KMS-11 (cell line): ENCODE data around the gene MEF2D.

Source experiments
- H2AFZ ChIP-seq: fragments of 200-600 bp; sonication (generic); 2 replicates; pipeline ENCODE4 v1.6.1; 2016; ENCODE audit warnings: antibody characterized with exemption, mixed run types, low read depth
- H3K27ac ChIP-seq: fragments of 200-600 bp; sonication (generic); 2 replicates; pipeline ENCODE4 v1.6.1; 2016; ENCODE audit warnings: mild to moderate bottlenecking, mixed run types
- H3K27me3 ChIP-seq: fragments of 200-600 bp; sonication (generic); 2 replicates; pipeline ENCODE4 v1.6.1; 2017; ENCODE audit warnings: mild to moderate bottlenecking, low read depth, mixed run types, moderate library complexity; ENCODE audit not compliant: insufficient read depth
- H3K36me3 ChIP-seq: fragments of 200-600 bp; sonication (generic); 2 replicates; pipeline ENCODE4 v1.6.1; 2017; ENCODE audit warnings: mild to moderate bottlenecking, mixed run types; ENCODE audit not compliant: insufficient read depth
- H3K4me1 ChIP-seq: fragments of 200-600 bp; sonication (generic); 2 replicates; pipeline ENCODE4 v1.6.1; 2016; ENCODE audit warnings: mild to moderate bottlenecking, low read depth, mixed run types; ENCODE audit not compliant: poor library complexity, severe bottlenecking
- H3K4me2 ChIP-seq: fragments of 200-600 bp; sonication (generic); 2 replicates; pipeline ENCODE4 v1.7.0; 2016; ENCODE audit warnings: mild to moderate bottlenecking, mixed run types
- H3K4me3 ChIP-seq: fragments of 200-600 bp; sonication (generic); IDR thresholded peaks from 2 replicates; pipeline ENCODE4 v1.6.1; 2017; ENCODE audit warnings: low read depth, low read length, mixed read lengths; ENCODE audit not compliant: insufficient read depth
- H3K79me2 ChIP-seq: fragments of 200-600 bp; sonication (generic); 2 replicates; pipeline ENCODE4 v1.6.1; 2016; ENCODE audit warnings: low read depth, mixed run types; ENCODE audit not compliant: insufficient read depth
- H3K9ac ChIP-seq: fragments of 200-600 bp; sonication (generic); 2 replicates; pipeline ENCODE4 v1.6.1; 2016; ENCODE audit warnings: mild to moderate bottlenecking, mixed run types
- H4K20me1 ChIP-seq: fragments of 200-600 bp; sonication (generic); 2 replicates; pipeline ENCODE4 v1.6.1; 2016; ENCODE audit warnings: mild to moderate bottlenecking, mixed run types; ENCODE audit not compliant: insufficient read depth
- CTCF ChIP-seq: fragments of 200-600 bp; sonication (generic); conservative IDR thresholded peaks from 2 replicates; pipeline ENCODE4 v1.6.1; 2017; ENCODE audit warnings: low read depth, mild to moderate bottlenecking, antibody characterized with exemption, low read length, moderate library complexity, mixed read lengths

Gene MEF2D

DNA sequence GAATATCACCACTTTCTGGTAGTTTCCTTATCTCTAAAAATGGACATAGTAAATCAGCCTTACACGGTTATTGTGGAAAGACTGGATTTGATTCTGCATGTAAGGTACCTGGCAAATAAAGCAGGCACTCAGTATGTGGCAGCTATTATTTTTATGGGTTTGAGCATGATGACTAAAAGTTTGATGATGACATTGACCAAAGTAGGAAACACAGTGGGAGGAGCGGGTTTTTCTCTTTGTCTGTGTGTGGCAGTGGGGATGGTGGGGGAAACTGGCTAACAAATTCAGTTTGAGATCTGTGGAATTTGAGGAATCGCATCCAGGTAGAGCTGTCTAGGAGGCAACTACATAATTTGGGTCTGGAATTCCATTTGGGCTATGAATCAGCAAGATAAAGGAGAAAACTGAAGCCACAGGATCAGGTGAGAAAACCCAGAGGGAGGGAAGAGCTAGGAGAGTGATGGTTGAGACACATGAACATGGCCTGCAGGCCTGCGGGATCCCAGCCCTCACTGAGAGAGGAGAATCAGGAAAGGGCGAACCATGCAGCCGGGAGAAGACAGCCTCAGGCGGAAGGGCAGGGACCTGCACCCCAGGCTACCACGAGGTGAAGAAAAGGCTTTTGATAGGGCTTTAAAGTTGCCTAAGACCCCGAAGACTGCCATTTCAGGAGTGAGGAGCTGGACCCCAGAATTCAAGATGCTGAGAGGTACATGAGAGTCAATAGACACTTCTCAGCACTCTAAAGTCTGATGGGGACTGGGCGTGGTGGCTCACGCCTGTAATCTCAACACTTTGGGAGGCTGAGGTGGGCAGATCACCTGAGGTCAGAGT is 52.2 kb downstream of the MEF2D start:
- Histone ChIP-seq H3K4me3 (no peak overlapping the region), H4K20me1 (no peaks in the 10 kb centered on the region), H3K4me2 (no peak overlapping the region), H3K36me3 (no peaks in the 10 kb centered on the region), H3K27ac (no peak overlapping the region), H3K27me3 (peaks cover 18% of the 10 kb centered on the region), H3K4me1 (peaks cover 17% of the 10 kb centered on the region), H3K79me2 (no peaks in the 10 kb centered on the region), H3K9ac (no peak overlapping the region), H2AFZ (no peak overlapping the region)
- TF ChIP-seq CTCF: no peak

GRCh38 chr1:156445789-156446263 is 54.7 kb downstream of the MEF2D start:
- no peak overlapping the region for H3K9ac ChIP-seq

GRCh38 chr1:156444407-156445001 is 56.1 kb downstream of the MEF2D start:
- Histone ChIP-seq H3K27ac (no peak overlapping the region), H4K20me1 (no peaks in the 10 kb centered on the region), H3K4me3 (no peak overlapping the region), H2AFZ (no peak overlapping the region), H3K4me1 (peaks cover 12% of the 10 kb centered on the region), H3K4me2 (no peak overlapping the region), H3K27me3 (peaks cover 56% of the 10 kb centered on the region), H3K79me2 (no peaks in the 10 kb centered on the region), H3K36me3 (no peaks in the 10 kb centered on the region), H3K9ac (no peak overlapping the region)
- peak; percentile 98 for TF ChIP-seq CTCF

More at GRCh38 chr1:156445789-156446263, 54.7 kb downstream of the MEF2D start:
- H3K4me2 ChIP-seq: peak overlapping the region; percentile 3; the same call in 1 of the 2 replicates
- H3K27ac ChIP-seq: no peak overlapping the region
- peak; percentile 100 for TF ChIP-seq CTCF
- peak overlapping the region; percentile 41 for H2AFZ ChIP-seq
- H3K4me3 ChIP-seq: no peak overlapping the region
- H3K79me2 ChIP-seq: no peaks in the 10 kb centered on the region
- H3K4me1 ChIP-seq: peaks cover 12% of the 10 kb centered on the region
- H3K36me3 ChIP-seq: no peaks in the 10 kb centered on the region
- H4K20me1 ChIP-seq: no peaks in the 10 kb centered on the region
- peaks cover 43% of the 10 kb centered on the region for H3K27me3 ChIP-seq

DNA sequence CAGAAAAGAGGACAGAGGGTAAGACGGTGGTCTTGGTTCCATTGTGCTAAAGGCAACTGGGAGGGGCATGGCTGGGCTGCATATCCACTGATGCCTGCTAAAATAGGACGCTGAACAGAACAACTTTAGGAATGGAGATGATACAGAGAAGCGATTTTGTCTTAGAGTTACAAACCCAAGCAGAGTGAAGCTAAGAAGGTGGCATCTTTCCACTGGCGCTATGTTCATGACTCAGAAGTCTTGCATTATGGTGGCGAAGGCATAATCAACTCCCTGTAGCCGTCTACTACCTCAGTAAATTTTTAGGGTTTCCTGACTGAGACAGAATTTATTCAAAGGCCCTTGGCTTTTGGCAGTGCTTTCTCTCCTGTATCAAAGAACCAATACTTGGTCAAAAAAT is 57.3 kb downstream of the MEF2D start:
- Histone ChIP-seq H3K4me3 (no peak overlapping the region), H3K9ac (no peak overlapping the region), H4K20me1 (no peaks in the 10 kb centered on the region), H3K36me3 (no peaks in the 10 kb centered on the region), H2AFZ (no peak overlapping the region), H3K4me1 (peaks cover 12% of the 10 kb centered on the region), H3K27me3 (peaks cover 68% of the 10 kb centered on the region), H3K4me2 (no peak overlapping the region), H3K27ac (no peak overlapping the region), H3K79me2 (no peaks in the 10 kb centered on the region)
- no peak for TF ChIP-seq CTCF
